GM23248 (cell line): ENCODE results near the gene PTPRT. TPM values are rescaled to one million over a fixed set of nuclear protein-coding genes. Genes with fewer than 3 reads are reported as not detected.

Experiments
- DNase-seq: peaks from one replicate; pipeline ENCODE4 v3.0.0-alpha.2; 2015
- H2AFZ ChIP-seq: fragments of 200-600 bp; sonication (generic); 2 replicates; pipeline ENCODE4 v1.6.1; 2016; ENCODE audit warnings: antibody characterized with exemption
- H3F3A ChIP-seq: fragments of 200-600 bp; sonication (generic); 2 replicates; pipeline ENCODE4 v1.6.1; 2016; ENCODE audit warnings: mild to moderate bottlenecking, antibody characterized with exemption, mixed run types; ENCODE audit not compliant: insufficient read depth
- H3K27ac ChIP-seq: fragments of 200-600 bp; sonication (generic); 2 replicates; pipeline ENCODE4 v1.5.1; 2016; ENCODE audit warnings: mild to moderate bottlenecking
- H3K27me3 ChIP-seq: fragments of 200-600 bp; sonication (generic); replicated peaks from 2 replicates; pipeline ENCODE4 v1.6.1; 2016; ENCODE audit warnings: mild to moderate bottlenecking; ENCODE audit not compliant: insufficient read depth
- H3K36me3 ChIP-seq: fragments of 200-600 bp; sonication (generic); 2 replicates; pipeline ENCODE4 v1.6.1; 2016; ENCODE audit warnings: low read depth, mild to moderate bottlenecking
- H3K4me1 ChIP-seq: fragments of 200-600 bp; sonication (generic); 2 replicates; pipeline ENCODE4 v1.6.1; 2016; ENCODE audit warnings: mild to moderate bottlenecking; ENCODE audit not compliant: insufficient read depth
- H3K4me2 ChIP-seq: fragments of 200-600 bp; sonication (generic); one replicate; pipeline ENCODE4 v1.6.1; 2016; ENCODE audit warnings: mild to moderate bottlenecking; ENCODE audit not compliant: unreplicated experiment
- H3K4me3 ChIP-seq: fragments of 200-600 bp; sonication (generic); 2 replicates; pipeline ENCODE4 v1.5.1; 2016; ENCODE audit warnings: mild to moderate bottlenecking
- H3K79me2 ChIP-seq: fragments of 200-600 bp; sonication (generic); 2 replicates; pipeline ENCODE4 v1.6.1; 2016; ENCODE audit warnings: mild to moderate bottlenecking; ENCODE audit not compliant: insufficient read depth
- H3K9ac ChIP-seq: fragments of 200-600 bp; sonication (generic); 2 replicates; pipeline ENCODE4 v1.6.1; 2016; ENCODE audit warnings: mild to moderate bottlenecking
- H3K9me2 ChIP-seq: fragments of 200-600 bp; sonication (generic); 2 replicates; pipeline ENCODE4 v1.6.1; 2016; ENCODE audit warnings: mixed run types, mild to moderate bottlenecking, moderate library complexity; ENCODE audit not compliant: insufficient read depth
- H3K9me3 ChIP-seq: fragments of 200-600 bp; sonication (generic); one replicate; pipeline ENCODE4 v1.6.1; 2017; ENCODE audit warnings: low read depth
- H4K20me1 ChIP-seq: fragments of 200-600 bp; sonication (generic); 2 replicates; pipeline ENCODE4 v1.6.0; 2016; ENCODE audit not compliant: insufficient read depth
- EZH2 ChIP-seq: fragments of 200-600 bp; sonication (generic); IDR thresholded peaks from 2 replicates; pipeline ENCODE4 v1.6.1; 2018; ENCODE audit warnings: antibody characterized with exemption, mild to moderate bottlenecking; ENCODE audit not compliant: insufficient read depth, poor library complexity, severe bottlenecking
- EZH2phosphoT487 ChIP-seq: fragments of 200-600 bp; sonication (generic); IDR thresholded peaks from 2 replicates; pipeline ENCODE4 v1.6.1; 2018; ENCODE audit warnings: antibody characterized with exemption, moderate library complexity, mild to moderate bottlenecking, low read depth; ENCODE audit not compliant: insufficient read depth
- WGBS, 2 experiments: methylation state at CpG; one replicate each; pipeline ENCODE4 v1.1.6; 2015 to 2017; ENCODE audit warnings: low lambda C conversion rate in 2 of 2, low coverage in 1 of 2; ENCODE audit errors: missing lambda C conversion rate in 2 of 2; 5-methylcytosine and 5-hydroxymethylcytosine counted together
- in situ Hi-C: fragments of 300-500 bp; cut with MboI; formaldehyde crosslinking; loops from 2 replicates; pipeline ENCODE4 v1.15.0; 2020
- polyA plus RNA-seq: library from polyadenylated mRNA; unstranded; fragments of >200 nt; fragmentation: Nextera tagmentation; extraction: Ambion mirVana; gene quantifications from 2 replicates; pipeline ENCODE4 v1.2.1, GENCODE V29; 2016
- total RNA-seq: library from RNA; depleted of rRNA; stranded (reverse); fragments of >200 nt; shearing (Covaris generic); gene quantifications from 2 replicates; pipeline ENCODE4 v1.2.3, GENCODE V29; 2014

Gene PTPRT
- total and polyA plus RNA-seq, 2 experiments from 2014 or later, result not detected

DNA sequence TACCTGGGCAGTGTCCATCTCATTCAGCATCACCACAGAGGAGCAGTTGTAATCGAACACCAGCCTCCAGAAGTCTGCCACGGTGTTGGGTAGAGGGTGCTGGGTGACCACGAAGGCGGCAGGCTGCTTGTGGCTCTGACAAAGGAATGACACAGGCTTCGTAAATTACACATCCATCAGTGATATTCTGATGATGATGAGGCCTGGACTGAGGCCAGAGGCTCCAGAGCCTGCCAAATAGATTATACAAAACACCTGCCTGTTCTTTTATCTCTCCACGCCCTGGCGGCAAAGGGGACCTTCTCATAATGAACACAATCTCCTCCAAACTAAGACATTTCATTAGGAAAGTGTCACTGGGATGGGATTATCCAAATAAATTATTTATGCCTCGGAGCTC lies 1091.3 kb downstream of the PTPRT start:
- 40 to 44% methylated on average over 8 of the region's 8 CpGs for WGBS, 2 experiments

DNA sequence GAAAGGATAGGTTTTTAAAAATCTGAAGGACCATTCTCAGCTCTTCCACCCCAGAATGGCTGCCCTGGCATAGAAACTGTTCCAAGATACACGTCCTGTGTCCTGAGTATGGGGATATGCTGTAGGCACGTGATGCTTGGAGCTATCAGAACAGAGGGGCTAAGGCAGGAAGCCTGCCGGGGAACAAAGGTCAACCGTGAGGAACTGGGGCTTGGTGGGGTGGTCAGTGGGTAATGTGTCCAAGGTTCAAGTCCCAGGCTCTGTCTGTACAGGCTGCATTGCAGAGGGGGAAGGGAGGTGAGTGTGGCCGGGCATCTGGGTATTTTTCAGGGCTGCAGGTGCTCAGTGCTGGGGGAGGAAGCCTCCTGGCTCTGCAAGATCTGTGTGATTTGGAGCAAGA lies 1092.0 kb downstream of the PTPRT start:
- Histone ChIP-seq H2AFZ (no peak overlapping the region), H4K20me1 (no peaks in the 10 kb centered on the region), H3K27me3 (no peaks in the 10 kb centered on the region), H3K27ac (no peak overlapping the region), H3K36me3 (no peaks in the 10 kb centered on the region), H3K4me1 (no peaks in the 10 kb centered on the region), H3K9me2 (no peaks in the 10 kb centered on the region), H3K4me2 (no peak overlapping the region), H3K9me3 (no peaks in the 10 kb centered on the region), H3K4me3 (no peak overlapping the region), H3K79me2 (no peaks in the 10 kb centered on the region), H3K9ac (no peak overlapping the region), H3F3A (no peaks in the 10 kb centered on the region)
- 21 to 32% methylated on average over 5 of the region's 5 CpGs for WGBS, 2 experiments
- no peak for DNase-seq
- in situ Hi-C loops, result no loop called here
- TF ChIP-seq EZH2, result no peak
- no peak for TF ChIP-seq EZH2phosphoT487

More for the DNA sequence above, 1091.3 kb downstream of the PTPRT start:
- Histone ChIP-seq H3K36me3 (no peaks in the 10 kb centered on the region), H3K4me2 (no peak overlapping the region), H3K79me2 (no peaks in the 10 kb centered on the region), H3K9me3 (no peaks in the 10 kb centered on the region), H3K27me3 (no peaks in the 10 kb centered on the region), H3K9ac (no peak overlapping the region), H3F3A (no peaks in the 10 kb centered on the region), H3K27ac (no peak overlapping the region), H2AFZ (no peak overlapping the region), H3K4me1 (no peaks in the 10 kb centered on the region), H4K20me1 (no peaks in the 10 kb centered on the region), H3K4me3 (no peak overlapping the region), H3K9me2 (no peaks in the 10 kb centered on the region)
- no peak for DNase-seq
- in situ Hi-C loops, result no loop called here
- no peak for TF ChIP-seq EZH2phosphoT487
- no peak for TF ChIP-seq EZH2

DNA sequence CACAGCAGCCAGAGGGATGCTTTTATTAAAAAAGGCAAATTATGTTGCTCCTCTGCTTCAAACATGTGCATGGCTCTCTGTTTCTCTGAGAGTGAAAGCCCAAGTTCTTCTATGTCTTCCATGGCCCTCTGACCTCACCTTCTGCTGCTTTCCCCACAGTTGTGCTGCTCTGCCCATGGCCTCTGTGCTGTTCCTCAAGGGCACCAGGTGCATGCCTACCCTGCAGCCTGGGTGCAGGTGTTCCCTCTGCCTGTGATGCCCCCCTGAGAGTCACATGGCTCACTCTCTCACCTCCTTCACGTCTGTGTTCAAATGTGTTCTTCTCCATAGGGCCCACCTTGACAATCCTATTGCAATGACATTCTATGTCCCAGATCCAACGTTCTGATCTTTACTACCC lies 1094.5 kb downstream of the PTPRT start:
- Histone ChIP-seq H2AFZ (no peak overlapping the region), H3K27ac (no peak overlapping the region), H3K9ac (no peak overlapping the region), H3K36me3 (no peaks in the 10 kb centered on the region), H3K4me2 (no peak overlapping the region), H3K27me3 (no peaks in the 10 kb centered on the region), H3K4me3 (no peak overlapping the region), H3K79me2 (no peaks in the 10 kb centered on the region), H3K9me3 (no peaks in the 10 kb centered on the region), H3F3A (no peaks in the 10 kb centered on the region), H3K9me2 (no peaks in the 10 kb centered on the region), H3K4me1 (no peaks in the 10 kb centered on the region), H4K20me1 (no peaks in the 10 kb centered on the region)
- in situ Hi-C loops, result no loop called here
- DNase-seq, result no peak
- WGBS, 2 experiments, result 4 to 12% methylated on average over 2 of the region's 2 CpGs
- TF ChIP-seq EZH2phosphoT487 (no peak), EZH2 (no peak)

DNA sequence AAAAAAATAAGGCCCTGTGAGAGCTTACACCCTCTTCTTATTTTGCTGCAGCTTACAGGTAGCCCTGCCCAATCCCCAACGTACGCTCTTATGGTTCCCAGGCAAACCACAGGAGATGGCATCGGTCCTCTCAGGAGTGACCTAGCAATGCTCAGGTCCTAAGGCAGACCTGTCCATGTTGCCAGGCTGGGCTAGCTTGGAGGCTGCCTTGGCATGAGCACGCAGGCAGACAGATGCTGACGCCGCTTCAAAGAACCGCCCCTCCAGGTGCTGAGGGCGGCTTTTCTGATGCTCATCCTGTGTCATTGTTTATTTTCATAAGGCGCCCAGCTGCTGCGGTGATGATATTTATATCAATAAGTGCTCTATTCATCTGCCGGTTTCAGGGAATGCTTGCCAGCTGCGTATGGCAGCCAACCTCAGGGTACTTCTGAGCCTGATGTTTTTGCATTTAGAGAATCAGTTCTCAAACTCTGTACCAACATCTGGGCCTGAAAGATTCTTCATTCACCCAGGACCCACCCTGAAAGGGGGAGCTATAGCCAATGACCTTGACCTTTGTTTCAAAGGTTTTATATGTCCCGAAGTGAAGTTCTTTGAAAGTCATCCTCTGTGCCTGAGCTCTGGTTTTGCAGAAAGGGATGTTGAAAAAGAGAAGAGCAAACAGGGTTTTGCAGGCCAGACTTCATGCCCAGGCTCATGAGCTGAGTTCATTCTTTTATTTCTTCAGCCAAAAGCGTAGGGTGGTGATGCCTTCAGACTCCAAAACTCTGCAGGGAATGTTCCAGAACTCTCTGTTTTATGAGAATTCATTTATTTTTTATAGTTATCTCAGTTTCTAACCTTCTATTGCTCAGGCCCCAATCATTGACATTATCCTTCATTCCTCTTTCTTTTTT lies 1095.9 kb downstream of the PTPRT start:
- Histone ChIP-seq H3K36me3 (no peaks in the 10 kb centered on the region), H3K4me2 (no peak overlapping the region), H3K79me2 (no peaks in the 10 kb centered on the region), H2AFZ (no peak overlapping the region), H3K9me3 (no peaks in the 10 kb centered on the region), H3K4me3 (no peak overlapping the region), H3F3A (no peaks in the 10 kb centered on the region), H3K27me3 (no peaks in the 10 kb centered on the region), H3K27ac (no peak overlapping the region), H3K4me1 (no peaks in the 10 kb centered on the region), H3K9ac (no peak overlapping the region), H3K9me2 (no peaks in the 10 kb centered on the region), H4K20me1 (no peaks in the 10 kb centered on the region)
- no peak for TF ChIP-seq EZH2
- TF ChIP-seq EZH2phosphoT487, result no peak
- in situ Hi-C loops, result no loop called here
- DNase-seq, result no peak
- WGBS, 2 experiments, result 25 to 31% methylated on average over 14 of the region's 14 CpGs
